Measurements from ENCODE around the gene CACNG8.

GRCh38 chr19:53962887-53963431, at the start of gene CACNG8:
- TF ChIP-seq EZH2 (IDR thresholded peaks at IDR 0.05; ENCODE audit: low read length) (no peak), CTCF (optimal IDR thresholded peaks at IDR 0.05 in 1 of 3, IDR thresholded peaks at IDR 0.05 in 1 of 3, conservative IDR thresholded peaks at IDR 0.05 in 1 of 3; ENCODE audit: extremely low read depth in 1 of 3, insufficient read depth in 2 of 3, low read length in 3 of 3) (no peak)
